GM21786 (cell line): ENCODE data around the gene SGO1.
"Not testable (repeated sequence)": the region's sequence is repeated elsewhere in the genome, so short reads cannot be mapped to it uniquely, and the experiment has no call there.

Source experiments
- ATAC-seq: cut with Tn5 transposase; IDR thresholded peaks from one replicate; pipeline ENCODE4 v1.9.1; 2021; ENCODE audit not compliant: unreplicated experiment

Gene SGO1

GRCh38 chr3:20185679-20186599 is at the start of gene SGO1:
SGO1 (minus strand) TSS chr3:20186206; CDS start chr3:20184027, 2,179 bp downstream.
- peak; percentile 95 for ATAC-seq

- no peak for ATAC-seq
These were observed 49.8 kb upstream of the SGO1 start for GRCh38 chr3:20235796-20236195.

GRCh38 chr3:20232906-20233780 is 47.1 kb upstream of the SGO1 start:
- ATAC-seq = no peak

- no peak for ATAC-seq
These were observed 44.9 kb upstream of the SGO1 start for GRCh38 chr3:20230954-20231353.

GRCh38 chr3:20225769-20226168 is 39.8 kb upstream of the SGO1 start:
- ATAC-seq = no peak

GRCh38 chr3:20222274-20222673 is 36.3 kb upstream of the SGO1 start:
- ATAC-seq = no peak

- ATAC-seq = no peak
These were observed 32.2 kb upstream of the SGO1 start for GRCh38 chr3:20218215-20218614.

- ATAC-seq = no peak
These were observed 29.6 kb upstream of the SGO1 start for GRCh38 chr3:20215636-20216035.

- not testable (repeated sequence) for ATAC-seq
These were observed 27.5 kb upstream of the SGO1 start for GRCh38 chr3:20213491-20213890.

- not testable (repeated sequence) for ATAC-seq
These were observed 21.9 kb upstream of the SGO1 start for GRCh38 chr3:20207945-20208344.

GRCh38 chr3:20205898-20206297 is 19.9 kb upstream of the SGO1 start:
- ATAC-seq = not testable (repeated sequence)

GRCh38 chr3:20201143-20201542 is 15.1 kb upstream of the SGO1 start:
- ATAC-seq = no peak

- no peak for ATAC-seq
These were observed 11.8 kb upstream of the SGO1 start for GRCh38 chr3:20197775-20198174.

GRCh38 chr3:20194793-20195460 is 8.9 kb upstream of the SGO1 start:
- ATAC-seq = no peak

GRCh38 chr3:20190991-20191390 is 5.0 kb upstream of the SGO1 start:
- ATAC-seq = no peak

- peak; percentile 1 for ATAC-seq
These were observed 596 bp upstream of the SGO1 start for GRCh38 chr3:20186600-20187004.

- no peak for ATAC-seq
These were observed 701 bp downstream of the SGO1 start for GRCh38 chr3:20185331-20185678.

GRCh38 chr3:20182206-20182605 is 3.8 kb downstream of the SGO1 start:
- ATAC-seq = no peak

GRCh38 chr3:20181276-20181675 is 4.7 kb downstream of the SGO1 start:
- no peak for ATAC-seq

- no peak for ATAC-seq
These were observed 12.1 kb downstream of the SGO1 start for GRCh38 chr3:20173844-20174410.

- no peak for ATAC-seq
These were observed 24.3 kb downstream of the SGO1 start for GRCh38 chr3:20161714-20162113.
